Nephron (organoid): ENCODE measurements around the gene MAPRE3.

ENCODE experiments used
- H3K27ac Mint-ChIP-seq, 3 experiments: 2 replicates each; pipeline ENCODE4 v1.8.0; 2020; ENCODE audit warnings: mixed read lengths in 3 of 3, mild to moderate bottlenecking in 2 of 3, moderate library complexity in 1 of 3
- H3K27me3 Mint-ChIP-seq: 2 replicates; pipeline ENCODE4 v1.8.0; 2021; ENCODE audit warnings: low read depth, mild to moderate bottlenecking, moderate library complexity, mixed read lengths
- H3K36me3 Mint-ChIP-seq: 2 replicates; pipeline ENCODE4 v1.8.0; 2020; ENCODE audit warnings: low read depth, mixed read lengths
- H3K4me1 Mint-ChIP-seq: 2 replicates; pipeline ENCODE4 v1.8.0; 2020; ENCODE audit warnings: mixed read lengths
- H3K4me3 Mint-ChIP-seq, 3 experiments: 2 replicates each; pipeline ENCODE4 v1.8.0; 2020; ENCODE audit warnings: mild to moderate bottlenecking in 3 of 3, mixed read lengths in 3 of 3, moderate library complexity in 2 of 3
- H3K9me3 Mint-ChIP-seq: 2 replicates; pipeline ENCODE4 v1.8.0; 2020; ENCODE audit warnings: mixed read lengths
- CTCF ChIP-seq, 3 experiments: fragments of 200-600 bp; sonication (generic); IDR thresholded peaks; one replicate each; pipeline ENCODE4 v1.5.0; 2021; ENCODE audit warnings: antibody characterized with exemption in 3 of 3; ENCODE audit not compliant: unreplicated experiment in 3 of 3

MAPRE3 gene

GRCh38 chr2:27057184-27057583 is 86.7 kb downstream of the MAPRE3 start:
- H3K27ac Mint-ChIP-seq: no peak overlapping the region
- H3K9me3 Mint-ChIP-seq: no peaks in the 10 kb centered on the region
- H3K27me3 Mint-ChIP-seq: no peaks in the 10 kb centered on the region

GRCh38 chr2:27058210-27058609 is 87.8 kb downstream of the MAPRE3 start:
- TF ChIP-seq CTCF (IDR thresholded peaks at IDR 0.05; ENCODE audit: unreplicated experiment in 3 of 3): no peak
- H3K4me1 Mint-ChIP-seq: peaks cover 6% of the 10 kb centered on the region
- H3K9me3 Mint-ChIP-seq: no peaks in the 10 kb centered on the region
- H3K36me3 Mint-ChIP-seq: peaks cover 64% of the 10 kb centered on the region
- no peaks in the 10 kb centered on the region for H3K27me3 Mint-ChIP-seq
- no peak overlapping the region for H3K27ac Mint-ChIP-seq
- no peak overlapping the region for H3K4me3 Mint-ChIP-seq

More at GRCh38 chr2:27057184-27057583, 86.7 kb downstream of the MAPRE3 start:
- TF ChIP-seq CTCF (IDR thresholded peaks at IDR 0.05; ENCODE audit: unreplicated experiment in 3 of 3): no peak
- Mint-ChIP-seq H3K4me3 (no peak overlapping the region), H3K4me1 (peaks cover 8% of the 10 kb centered on the region), H3K36me3 (peaks cover 58% of the 10 kb centered on the region)

GRCh38 chr2:27059141-27059820 is 88.8 kb downstream of the MAPRE3 start:
- no peak for TF ChIP-seq CTCF (IDR thresholded peaks at IDR 0.05; ENCODE audit: unreplicated experiment in 3 of 3)
- Mint-ChIP-seq H3K27ac (no peak overlapping the region), H3K4me1 (peaks cover 5% of the 10 kb centered on the region), H3K9me3 (no peaks in the 10 kb centered on the region), H3K27me3 (no peaks in the 10 kb centered on the region), H3K4me3 (no peak overlapping the region), H3K36me3 (peaks cover 62% of the 10 kb centered on the region)

- Mint-ChIP-seq H3K4me3 (no peak overlapping the region), H3K36me3 (peaks cover 55% of the 10 kb centered on the region), H3K4me1 (peaks cover 6% of the 10 kb centered on the region), H3K27ac (no peak overlapping the region), H3K27me3 (no peaks in the 10 kb centered on the region), H3K9me3 (no peaks in the 10 kb centered on the region)
- TF ChIP-seq CTCF (IDR thresholded peaks at IDR 0.05; ENCODE audit: unreplicated experiment in 3 of 3): no peak
Measured at GRCh38 chr2:27060323-27060722, 89.9 kb downstream of the MAPRE3 start.

GRCh38 chr2:27065128-27065527 is 94.7 kb downstream of the MAPRE3 start:
- H3K27ac Mint-ChIP-seq: no peak overlapping the region
- TF ChIP-seq CTCF (IDR thresholded peaks at IDR 0.05; ENCODE audit: unreplicated experiment in 3 of 3): no peak
- H3K36me3 Mint-ChIP-seq: peaks cover 62% of the 10 kb centered on the region
- H3K4me1 Mint-ChIP-seq: peaks cover 29% of the 10 kb centered on the region
- no peaks in the 10 kb centered on the region for H3K27me3 Mint-ChIP-seq
- H3K4me3 Mint-ChIP-seq: no peak overlapping the region
- no peaks in the 10 kb centered on the region for H3K9me3 Mint-ChIP-seq

GRCh38 chr2:27067385-27067784 is 96.9 kb downstream of the MAPRE3 start:
- Mint-ChIP-seq H3K9me3 (no peaks in the 10 kb centered on the region), H3K36me3 (peaks cover 61% of the 10 kb centered on the region), H3K27ac (no peak overlapping the region), H3K4me1 (peaks cover 45% of the 10 kb centered on the region), H3K4me3 (no peak overlapping the region), H3K27me3 (no peaks in the 10 kb centered on the region)
- TF ChIP-seq CTCF (IDR thresholded peaks at IDR 0.05; ENCODE audit: unreplicated experiment in 3 of 3): no peak
